Stimulated activated CD8-positive, alpha-beta memory T cell treated with anti-CD3 and anti-CD28 coated beads, Interleukin-15, amount 100 ng/mL, for 24 hours (primary cell): ENCODE results near the gene TIMM22.
"Not testable (repeated sequence)": the region's sequence is repeated elsewhere in the genome, so short reads cannot be mapped to it uniquely, and the experiment has no call there.

Source experiments
- DNase-seq: peaks from one replicate; pipeline ENCODE4 v3.0.0-alpha.2; 2020; ENCODE audit warnings: low read depth

Gene TIMM22

DNA sequence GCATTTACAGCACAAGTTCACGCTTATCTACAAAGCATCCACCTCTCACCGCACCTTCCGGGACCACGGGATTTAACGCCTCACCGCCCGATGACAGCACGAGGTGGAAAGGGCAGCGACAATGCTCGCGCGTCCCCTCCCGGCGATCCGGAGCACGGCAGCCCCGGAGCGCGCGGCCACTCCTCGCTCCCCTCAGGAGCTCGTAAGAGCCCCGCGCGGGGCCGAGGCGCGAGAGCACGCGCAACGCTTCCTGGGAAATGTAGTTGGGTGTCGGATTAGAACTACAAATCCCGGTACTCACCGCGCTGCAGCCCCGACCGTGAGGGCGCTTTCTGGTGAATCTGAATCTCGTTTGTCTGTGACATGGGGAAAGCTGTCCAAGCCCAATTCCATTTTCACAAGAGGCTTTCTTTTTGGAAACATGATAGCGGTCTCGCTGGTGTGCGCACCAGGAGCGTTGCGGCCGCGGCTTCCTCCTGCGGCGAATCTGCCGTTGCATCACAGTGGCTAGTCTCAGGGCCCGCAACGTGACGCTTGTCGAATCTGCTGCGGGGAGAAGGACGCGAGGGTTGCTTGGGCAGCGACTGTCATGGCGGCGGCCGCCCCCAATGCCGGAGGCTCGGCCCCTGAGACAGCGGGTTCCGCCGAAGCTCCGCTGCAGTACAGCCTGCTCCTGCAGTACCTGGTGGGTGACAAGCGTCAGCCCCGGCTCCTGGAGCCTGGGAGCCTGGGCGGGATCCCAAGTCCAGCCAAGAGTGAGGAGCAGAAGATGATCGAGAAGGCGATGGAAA lies at the start of gene TIMM22:
Gene TIMM22, plus strand, starts transcription at position 576 of the 791 bp plus-strand sequence. Its CDS starts 14 bp downstream, at position 590.
- DNase-seq, result peak; percentile 75

DNA sequence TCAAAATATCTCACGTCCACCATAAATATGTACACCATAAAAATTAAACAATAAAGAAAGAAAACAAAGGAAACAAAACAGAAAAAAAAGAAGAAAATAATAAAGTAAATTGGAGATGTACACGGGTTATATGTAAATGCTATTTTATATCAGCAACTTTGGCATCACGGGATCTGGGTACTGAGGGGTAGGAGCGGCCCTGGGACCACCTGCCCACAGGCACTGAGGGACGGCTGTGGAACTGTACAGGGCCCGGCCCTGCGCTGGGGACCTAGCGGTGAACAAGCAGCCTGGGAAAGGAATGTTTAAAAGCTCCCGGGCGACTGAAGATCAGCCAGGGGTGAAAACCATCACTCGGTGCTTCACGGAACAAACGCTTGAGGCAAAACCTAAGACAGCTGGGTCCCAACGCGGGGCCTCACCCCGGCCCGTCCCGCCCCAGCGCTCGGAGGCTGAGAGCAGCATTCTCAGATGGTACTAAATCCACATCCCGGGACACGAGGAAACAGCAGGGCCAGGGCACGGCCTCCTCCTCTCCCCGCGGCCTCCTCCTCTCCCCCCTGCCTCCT lies 48.6 kb upstream of the TIMM22 start:
- DNase-seq, result no peak

DNA sequence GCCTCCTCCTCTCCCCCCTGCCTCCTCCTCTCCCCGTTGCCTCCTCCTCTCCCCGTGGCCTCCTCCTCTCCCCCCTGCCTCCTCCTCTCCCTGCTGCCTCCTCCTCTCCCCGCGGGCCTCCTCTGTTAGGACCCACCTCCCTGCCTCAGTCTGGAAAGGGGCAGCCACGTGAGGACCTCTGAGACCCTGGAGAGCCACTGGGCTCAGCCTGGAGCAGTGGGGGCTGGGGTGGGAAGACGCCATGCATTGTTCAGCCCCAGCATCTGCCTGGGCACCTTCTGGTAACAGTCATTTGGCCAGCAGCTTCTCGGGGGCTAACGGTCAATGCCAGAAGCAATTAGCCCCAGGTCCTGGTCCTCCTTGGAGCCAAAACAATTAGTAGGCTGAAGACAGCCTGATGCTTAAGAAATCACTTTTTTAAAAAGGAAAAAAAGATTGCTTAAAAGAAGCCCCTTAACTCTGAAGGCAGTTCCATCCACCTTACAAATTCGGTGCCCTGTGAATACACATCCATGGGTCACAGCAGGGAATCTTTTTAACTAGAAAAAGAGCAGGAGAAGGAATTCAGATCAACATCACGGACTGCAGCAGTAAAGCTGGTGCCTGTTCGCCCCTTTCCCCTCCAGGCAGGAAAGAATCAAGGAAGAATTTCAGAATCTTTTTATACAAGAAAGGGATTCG lies 47.2 kb upstream of the TIMM22 start:
- DNase-seq, result no peak

- DNase-seq, result no peak
These were observed 45.4 kb upstream of the TIMM22 start for GRCh38 chr17:951325-952132.

GRCh38 chr17:952592-952991 lies 44.3 kb upstream of the TIMM22 start:
- DNase-seq, result not testable (repeated sequence)

DNA sequence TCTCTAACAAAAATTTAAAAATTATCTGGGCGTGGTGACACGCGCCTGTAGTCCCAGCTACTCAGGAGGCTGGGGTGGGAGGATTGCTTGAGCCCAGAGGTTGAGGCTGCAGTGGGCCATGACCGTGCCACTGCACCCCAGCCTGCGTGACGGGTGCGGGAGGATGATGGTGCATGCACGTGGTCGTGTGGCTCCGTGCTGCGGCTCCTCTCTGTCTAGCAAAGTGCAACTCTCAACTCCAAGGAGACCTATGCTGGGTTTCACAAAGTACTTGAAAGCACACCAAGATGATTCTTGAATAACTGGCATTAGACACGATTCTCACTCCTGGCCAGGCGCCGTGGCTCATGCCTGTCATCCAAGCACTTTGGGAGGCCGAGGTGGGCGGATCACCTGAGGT lies 43.2 kb upstream of the TIMM22 start:
- DNase-seq, result no peak

DNA sequence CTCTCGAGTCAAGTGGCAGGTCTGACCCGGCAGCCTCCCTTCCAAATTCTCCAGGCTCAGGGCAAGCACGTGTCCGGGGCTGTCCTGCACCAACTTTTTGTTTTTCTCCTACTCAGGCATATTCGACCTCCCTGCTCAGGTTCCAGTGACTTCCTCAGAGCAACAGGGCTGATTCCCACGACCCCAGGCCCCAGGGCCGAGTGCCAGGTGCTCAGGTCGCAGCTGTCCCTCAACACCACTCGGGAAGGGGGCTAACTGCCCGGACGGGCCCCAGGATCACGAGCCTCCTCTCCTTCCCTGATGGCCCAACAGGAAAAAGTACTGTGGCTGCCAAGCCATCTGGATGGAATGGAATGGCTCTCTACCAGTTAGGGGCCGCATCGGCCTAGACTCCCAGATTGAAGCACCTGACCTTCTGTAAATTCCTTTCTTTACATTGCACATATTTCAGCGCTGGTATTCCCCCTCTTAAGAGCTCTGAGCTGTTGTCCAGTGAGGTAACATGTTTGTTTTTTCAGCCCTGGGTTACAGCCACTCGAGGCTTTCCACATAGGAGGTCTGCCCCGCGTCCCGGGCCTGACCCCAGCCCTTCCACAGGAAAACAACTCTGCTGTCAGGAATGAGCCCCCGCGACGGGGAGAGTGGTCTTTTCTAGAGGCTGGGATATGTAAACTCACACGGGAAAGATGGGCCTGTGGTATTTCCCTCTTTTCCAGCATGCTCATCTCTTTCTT lies 42.3 kb upstream of the TIMM22 start:
- no peak for DNase-seq

- DNase-seq, result no peak
These were observed 40.0 kb upstream of the TIMM22 start for GRCh38 chr17:956905-957304.

GRCh38 chr17:957856-958421 lies 39.0 kb upstream of the TIMM22 start:
- DNase-seq, result no peak

DNA sequence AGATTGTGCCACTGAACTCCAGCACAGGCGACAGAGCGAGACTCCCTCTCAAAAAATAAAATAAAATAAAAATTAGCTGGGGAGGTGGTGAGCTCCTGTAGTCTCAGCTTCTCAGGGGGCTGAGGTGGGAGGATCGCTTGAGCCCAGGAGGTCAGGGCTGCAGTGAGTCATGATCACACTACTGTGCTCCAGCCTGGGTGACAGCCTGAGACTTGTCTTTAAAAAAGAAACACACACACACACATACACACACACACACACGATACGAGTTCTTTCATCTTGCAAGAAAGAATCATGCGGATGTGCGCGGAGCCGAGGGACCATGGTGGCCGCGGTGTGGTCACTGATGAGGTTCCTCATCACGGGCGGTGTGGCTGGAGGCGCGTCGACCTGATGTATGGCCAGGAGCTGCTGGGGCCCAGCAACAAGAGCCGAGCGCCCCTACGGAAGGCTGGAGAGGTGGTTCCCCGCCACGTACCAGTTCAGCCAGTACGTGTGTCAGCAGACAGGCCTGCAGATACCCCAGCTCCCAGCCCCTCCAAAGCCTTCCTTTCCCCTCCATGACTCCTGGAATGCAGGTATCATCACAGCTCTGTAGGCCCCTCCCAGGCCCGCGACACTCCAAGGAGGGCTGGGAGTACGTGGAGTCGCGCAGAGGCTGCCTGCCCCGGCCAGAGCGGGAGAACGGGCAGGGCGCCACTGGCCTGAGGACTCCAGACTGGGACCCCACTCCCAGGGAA lies 38.0 kb upstream of the TIMM22 start:
- no peak for DNase-seq

GRCh38 chr17:962166-962565 lies 34.8 kb upstream of the TIMM22 start:
- DNase-seq, result no peak

- no peak for DNase-seq
These were observed 34.3 kb upstream of the TIMM22 start for GRCh38 chr17:962670-963069.

DNA sequence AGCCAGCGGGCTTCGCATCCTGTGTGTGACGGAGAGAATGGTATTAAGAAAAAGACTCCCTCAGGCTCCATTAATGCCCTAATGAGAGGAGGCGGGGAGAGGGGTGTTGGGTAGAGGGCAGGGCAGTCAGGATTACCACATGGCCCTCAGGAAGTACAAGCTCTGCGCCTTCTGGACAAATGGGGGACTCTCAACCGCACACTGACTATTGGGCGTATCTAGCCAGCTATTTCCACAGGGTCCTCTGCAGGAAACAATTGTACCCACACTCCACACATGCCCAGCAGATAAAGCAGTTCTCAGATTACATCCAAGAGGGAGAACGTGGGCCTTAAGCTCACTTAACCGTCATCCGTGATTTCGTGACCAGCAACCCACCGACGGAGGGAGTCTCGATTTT lies 32.1 kb upstream of the TIMM22 start:
- no peak for DNase-seq

DNA sequence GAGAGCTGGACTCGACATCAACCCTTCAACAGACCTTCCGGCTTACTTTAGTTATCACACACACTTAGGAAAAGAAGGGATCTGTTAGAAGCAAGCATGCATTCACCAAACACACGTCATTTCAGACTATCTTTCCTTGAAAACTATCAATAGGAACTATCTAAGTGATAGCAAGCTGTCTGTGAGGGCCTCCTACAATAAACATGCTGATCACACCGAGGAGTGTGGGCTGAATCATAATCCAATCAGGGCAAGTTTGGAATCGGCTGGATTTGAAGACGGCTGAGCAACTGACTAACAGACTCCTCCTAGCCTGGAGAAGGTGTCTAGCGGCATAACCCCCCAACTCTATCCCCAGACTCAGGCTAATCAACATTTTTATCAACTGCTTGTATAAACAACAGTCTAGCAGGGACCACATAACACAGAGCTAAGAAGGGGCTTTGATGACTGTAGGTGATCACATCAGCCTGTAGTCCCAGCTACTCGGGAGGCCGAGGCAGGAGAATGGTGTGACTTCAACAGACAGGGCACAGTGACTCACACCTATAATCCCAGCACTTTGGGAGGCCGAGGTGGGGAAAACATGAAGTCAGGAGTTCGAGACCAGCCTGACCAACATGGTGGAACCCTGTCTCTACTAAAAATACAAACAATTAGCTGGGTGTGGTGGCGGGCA lies 31.5 kb upstream of the TIMM22 start:
- DNase-seq, result no peak

GRCh38 chr17:967122-967521 lies 29.8 kb upstream of the TIMM22 start:
- no peak for DNase-seq

DNA sequence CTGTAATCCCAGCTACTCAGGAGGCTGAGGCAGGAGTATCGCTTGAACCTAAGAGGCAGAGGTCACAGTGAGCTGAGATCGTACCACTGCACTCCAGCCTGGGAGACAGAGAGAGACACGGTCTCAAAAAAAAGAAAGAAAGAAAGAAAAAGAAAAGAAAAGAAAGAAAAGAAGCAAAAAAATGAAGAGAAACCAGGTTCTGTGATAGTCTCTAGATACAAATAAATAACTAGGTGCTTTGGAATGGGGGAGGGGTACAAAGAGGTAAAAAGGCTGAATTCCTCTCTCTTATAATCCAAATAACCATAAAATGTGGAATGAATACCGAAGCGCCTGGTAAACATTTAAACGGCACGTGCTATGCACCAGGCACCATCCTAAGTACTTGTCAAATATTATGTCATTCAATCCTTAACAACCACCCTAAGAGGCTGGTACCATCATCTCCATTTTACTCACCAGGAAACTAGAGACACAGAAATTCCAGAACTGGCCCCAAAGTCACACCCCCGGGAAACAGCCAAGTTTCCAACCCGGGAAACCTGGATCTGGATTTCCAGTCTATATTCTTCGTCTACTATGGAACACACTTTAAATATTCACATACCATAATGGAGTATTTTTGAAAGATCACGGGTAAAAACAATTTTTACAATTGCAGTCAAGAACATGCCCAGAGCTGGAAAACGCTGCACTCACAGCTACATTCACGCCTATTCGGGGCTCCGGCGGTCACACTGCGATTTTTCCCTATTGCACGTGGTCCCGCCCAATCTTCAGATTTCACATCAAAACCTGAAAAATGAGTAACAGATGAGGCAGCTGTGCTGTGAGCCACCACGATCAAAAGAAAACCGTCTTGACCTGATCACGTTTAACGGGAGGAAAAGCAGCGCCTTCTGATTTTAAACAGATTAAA lies 27.9 kb upstream of the TIMM22 start:
- no peak for DNase-seq

GRCh38 chr17:969811-970355 lies 27.0 kb upstream of the TIMM22 start:
- DNase-seq, result no peak

DNA sequence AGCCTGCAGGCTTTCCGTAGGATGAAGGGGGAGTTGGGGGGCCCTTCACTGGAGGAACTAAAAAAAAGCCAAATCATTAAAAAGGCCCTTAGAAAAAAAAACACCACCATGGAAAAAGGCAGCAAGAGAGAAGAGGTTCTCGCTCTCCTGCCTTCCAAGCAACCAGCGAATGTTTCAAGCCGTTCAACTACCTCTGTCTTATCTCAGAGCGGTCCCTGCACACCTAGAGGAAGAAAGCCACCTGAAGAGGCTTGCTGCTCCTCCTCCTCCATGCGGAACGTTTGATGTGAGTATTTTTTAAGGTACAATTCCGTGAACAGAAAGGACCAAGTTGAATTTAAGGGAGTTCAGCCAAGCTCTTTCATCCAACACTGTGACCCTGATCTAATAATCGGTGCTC lies 26.6 kb upstream of the TIMM22 start:
- no peak for DNase-seq

DNA sequence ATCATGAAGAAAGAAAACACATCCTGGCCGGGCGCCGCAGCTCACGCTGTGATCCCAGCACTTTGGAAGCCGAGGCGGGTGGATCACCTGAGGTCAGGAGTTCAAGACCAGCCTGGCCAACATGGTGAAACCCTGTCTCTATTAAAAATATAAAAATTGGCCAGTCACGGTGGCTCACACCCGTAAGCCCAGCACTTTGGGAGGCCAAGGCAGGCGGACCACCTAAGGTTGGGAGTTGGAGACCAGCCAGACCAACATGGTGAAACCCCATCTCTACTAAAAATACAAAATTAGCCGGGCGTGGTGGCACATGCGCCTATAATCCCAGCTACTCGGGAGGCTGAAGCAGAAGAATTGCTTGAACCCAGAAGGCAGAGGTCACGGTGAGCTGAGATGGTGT lies 25.1 kb upstream of the TIMM22 start:
- DNase-seq, result not testable (repeated sequence)
